ENCODE data around the gene PTK6.

Gene PTK6

DNA sequence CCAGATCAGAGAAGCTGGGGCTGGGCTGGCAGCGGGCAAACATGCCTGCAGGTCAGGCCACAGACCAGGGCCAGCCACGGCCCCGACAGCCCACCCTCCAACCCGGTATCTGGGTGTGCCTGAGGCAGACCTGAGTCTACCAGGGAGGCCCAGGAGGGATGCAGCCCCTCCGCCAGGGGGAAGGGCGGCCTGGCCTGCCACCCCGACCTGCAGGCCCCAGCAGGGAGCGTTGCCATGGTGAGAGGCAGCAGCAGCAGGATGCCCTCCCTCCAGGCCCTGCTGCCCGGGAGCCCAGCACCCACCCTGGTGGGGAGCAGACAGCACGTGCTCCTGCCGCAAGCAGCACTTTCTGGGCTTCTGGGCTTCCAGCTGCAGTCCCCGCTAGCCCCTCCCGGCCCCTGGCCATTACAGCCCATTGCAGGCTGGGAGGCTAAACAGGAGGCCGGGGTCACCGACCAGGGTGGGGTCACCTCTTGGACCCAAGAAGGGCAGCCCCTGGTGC is 34.5 kb downstream of the PTK6 start:
- DNase-seq (ENCODE audit: low read depth) = no peak
- no peak overlapping the region for H3K4me3 ChIP-seq (replicated peaks; ENCODE audit: low read depth, low read length)
- TF ChIP-seq, protein P1, sequence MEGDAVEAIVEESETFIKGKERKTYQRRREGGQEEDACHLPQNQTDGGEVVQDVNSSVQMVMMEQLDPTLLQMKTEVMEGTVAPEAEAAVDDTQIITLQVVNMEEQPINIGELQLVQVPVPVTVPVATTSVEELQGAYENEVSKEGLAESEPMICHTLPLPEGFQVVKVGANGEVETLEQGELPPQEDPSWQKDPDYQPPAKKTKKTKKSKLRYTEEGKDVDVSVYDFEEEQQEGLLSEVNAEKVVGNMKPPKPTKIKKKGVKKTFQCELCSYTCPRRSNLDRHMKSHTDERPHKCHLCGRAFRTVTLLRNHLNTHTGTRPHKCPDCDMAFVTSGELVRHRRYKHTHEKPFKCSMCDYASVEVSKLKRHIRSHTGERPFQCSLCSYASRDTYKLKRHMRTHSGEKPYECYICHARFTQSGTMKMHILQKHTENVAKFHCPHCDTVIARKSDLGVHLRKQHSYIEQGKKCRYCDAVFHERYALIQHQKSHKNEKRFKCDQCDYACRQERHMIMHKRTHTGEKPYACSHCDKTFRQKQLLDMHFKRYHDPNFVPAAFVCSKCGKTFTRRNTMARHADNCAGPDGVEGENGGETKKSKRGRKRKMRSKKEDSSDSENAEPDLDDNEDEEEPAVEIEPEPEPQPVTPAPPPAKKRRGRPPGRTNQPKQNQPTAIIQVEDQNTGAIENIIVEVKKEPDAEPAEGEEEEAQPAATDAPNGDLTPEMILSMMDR (IDR thresholded peaks at IDR 0.05; ENCODE audit: low read length, missing control alignments) = no peak

DNA sequence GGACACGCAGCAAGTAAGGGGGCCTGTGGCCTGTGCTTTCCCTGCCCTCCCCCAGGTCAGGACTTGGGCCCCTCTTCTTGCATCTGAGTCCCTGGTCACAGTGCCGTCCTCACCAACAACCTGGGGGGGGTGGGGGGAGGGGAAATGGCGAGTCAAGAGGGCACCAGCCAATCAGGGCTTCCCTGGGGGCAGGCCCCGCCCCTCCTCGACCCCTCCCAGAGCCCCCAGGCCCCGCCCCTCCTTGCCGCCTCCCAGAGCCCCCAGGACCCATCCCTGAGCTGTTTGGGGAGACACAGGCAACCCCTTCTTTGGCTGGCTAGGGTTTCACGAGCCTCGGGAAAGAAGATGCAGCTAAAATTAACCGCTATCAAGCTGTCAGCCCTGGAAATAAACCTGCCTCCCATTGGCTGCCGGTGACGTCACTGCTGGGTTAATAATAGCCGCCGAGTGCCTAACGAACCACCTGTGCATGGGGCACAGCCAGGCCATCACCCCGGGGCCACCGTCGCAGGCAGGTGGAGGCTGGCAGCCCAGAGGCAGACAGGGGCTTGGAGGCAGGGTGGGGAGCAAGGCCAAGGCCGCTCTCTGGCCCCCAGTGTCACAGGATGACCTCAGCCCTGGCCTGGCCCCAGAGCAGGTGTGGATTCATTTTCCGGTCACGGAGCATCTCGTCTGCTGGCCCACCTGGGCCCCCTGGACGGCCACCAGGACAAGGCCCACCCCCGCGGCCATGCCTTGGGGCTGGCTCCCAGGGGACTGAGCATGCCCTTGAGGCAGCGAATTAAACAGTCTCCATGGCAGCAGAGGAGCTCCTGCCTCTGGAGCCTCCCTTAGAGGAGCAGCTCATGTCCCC is 35.1 kb downstream of the PTK6 start:
- TF ChIP-seq, protein P1 (IDR thresholded peaks at IDR 0.05; ENCODE audit: low read length, missing control alignments) = no peak
- H3K4me3 ChIP-seq (replicated peaks; ENCODE audit: low read depth, low read length) = no peak overlapping the region
- no peak for DNase-seq (ENCODE audit: low read depth)

DNA sequence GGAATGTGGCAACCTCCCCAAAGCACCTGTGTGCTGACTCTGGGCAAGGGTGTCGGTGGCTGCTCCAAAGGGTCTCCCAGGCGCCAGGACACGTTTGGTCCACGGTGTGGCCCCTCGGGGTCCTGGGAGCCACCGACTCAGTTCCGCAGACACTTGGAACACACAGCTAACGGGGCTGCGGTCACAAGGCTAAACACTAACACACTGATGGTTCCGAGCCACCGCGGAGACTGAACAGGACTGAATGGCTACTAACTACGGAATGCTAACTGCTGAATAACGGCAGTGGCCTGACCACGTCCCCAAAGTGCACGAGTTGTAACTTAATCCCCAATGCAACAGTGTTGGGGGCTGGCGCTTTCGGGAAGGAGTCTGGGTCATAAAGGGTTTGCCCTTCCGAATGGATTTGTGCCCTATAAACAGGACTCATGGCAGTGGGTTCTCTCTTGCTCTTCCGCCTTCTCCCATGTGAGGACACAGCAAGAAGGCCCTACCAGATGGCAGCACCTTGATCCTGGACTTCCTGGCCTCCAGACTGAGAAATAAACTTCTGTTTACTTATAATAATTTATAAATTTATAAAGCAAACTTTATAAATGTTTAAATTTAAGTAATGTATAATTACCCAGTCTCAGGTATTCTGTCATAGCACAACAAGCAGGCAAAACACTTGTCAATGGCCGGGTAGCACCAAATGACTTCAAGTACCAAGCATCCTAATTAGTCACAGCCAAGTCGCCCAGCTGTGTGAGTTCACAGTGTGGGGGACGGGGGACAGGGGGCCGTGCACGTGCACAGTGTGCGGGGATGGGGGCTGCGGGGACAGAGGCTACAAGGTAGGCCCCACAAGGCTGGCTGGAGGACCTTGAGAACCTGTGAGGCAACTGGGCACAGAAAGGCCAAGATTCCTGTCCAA is 36.0 kb downstream of the PTK6 start:
- no peak overlapping the region for H3K4me3 ChIP-seq (replicated peaks; ENCODE audit: low read depth, low read length)
- TF ChIP-seq, protein P1 (IDR thresholded peaks at IDR 0.05; ENCODE audit: low read length, missing control alignments) = no peak
- no peak for DNase-seq (ENCODE audit: low read depth)

GRCh38 chr20:63500151-63500901 is 36.9 kb downstream of the PTK6 start:
- TF ChIP-seq, protein P1 (IDR thresholded peaks at IDR 0.05; ENCODE audit: low read length, missing control alignments) = no peak
- DNase-seq (ENCODE audit: low read depth) = no peak
- no peak overlapping the region for H3K4me3 ChIP-seq (replicated peaks; ENCODE audit: low read depth, low read length)

DNA sequence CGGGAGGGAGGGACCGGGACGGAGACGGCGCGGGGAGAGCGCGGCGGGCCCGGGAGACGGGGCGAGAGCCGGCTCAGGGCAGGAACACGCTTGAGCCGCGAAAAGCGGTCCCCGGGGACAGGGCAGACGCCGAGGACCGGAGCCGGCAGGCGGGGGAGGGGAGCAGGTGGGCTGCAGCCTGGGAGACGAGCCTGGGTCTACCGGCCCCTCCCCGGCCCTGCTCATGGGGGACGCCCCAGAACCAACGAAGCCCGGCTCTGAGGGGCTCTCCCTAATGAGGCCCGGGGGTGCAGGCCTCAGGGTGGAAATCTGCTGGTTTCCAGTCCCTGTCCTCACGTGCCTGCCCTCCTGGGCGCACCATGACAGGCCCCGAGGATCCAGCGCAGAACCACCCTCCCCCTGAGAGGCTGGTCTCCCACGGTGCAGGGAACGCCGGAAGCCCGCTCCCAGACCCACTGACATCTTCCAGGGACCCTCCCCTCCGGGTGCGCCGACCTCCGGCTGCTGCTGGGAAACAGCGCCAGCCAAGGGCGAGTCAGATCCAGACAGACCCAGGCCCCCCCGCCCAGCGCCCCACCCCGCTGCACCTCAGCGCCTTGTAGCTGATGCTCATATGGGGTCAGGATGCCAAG is 37.7 kb downstream of the PTK6 start:
- no peak for DNase-seq (ENCODE audit: low read depth)
- TF ChIP-seq, protein P1 (IDR thresholded peaks at IDR 0.05; ENCODE audit: low read length, missing control alignments) = no peak
- no peak overlapping the region for H3K4me3 ChIP-seq (replicated peaks; ENCODE audit: low read depth, low read length)

GRCh38 chr20:63498960-63499337 is 38.2 kb downstream of the PTK6 start, which contains the start of gene EEF1A2:
EEF1A2 (minus strand) TSS chr20:63499083; CDS start chr20:63497763, 1,320 bp downstream.
- TF ChIP-seq, protein P1 (IDR thresholded peaks at IDR 0.05; ENCODE audit: low read length, missing control alignments) = no peak
- H3K4me3 ChIP-seq (replicated peaks; ENCODE audit: low read depth, low read length) = no peak within 1 kb of the TSS
- no peak for DNase-seq (ENCODE audit: low read depth)
